RWPE1 (cell line): ENCODE results near the gene ALG14.
A peak's percentile ranks its signal among the peaks of the same experiment; 100 is the strongest.

Experiments
- CTCF ChIA-PET: fragments of 350-600 bp; sonication (Branson Sonifier 250); formaldehyde crosslinking; extraction: SDS; loops from one replicate; lab custom pipeline; 2021; lab: Yijun Ruan, JAX
- POLR2A ChIA-PET: fragments of 400-600 bp; formaldehyde crosslinking; extraction: SDS; loops from one replicate; lab custom pipeline; 2020; ENCODE audit warnings: antibody characterized with exemption; ENCODE audit not compliant: low non-redundant PET; lab: Yijun Ruan, JAX
- DNase-seq: peaks from one replicate; pipeline ENCODE4 v3.0.0; 2012; ENCODE audit warnings: low spot score
- H3K27ac ChIP-seq: fragments of 450-650 bp; 2 replicates; pipeline ENCODE4 v1.5.1; 2017
- CTCF ChIP-seq: fragments of 450-650 bp; conservative IDR thresholded peaks from 2 replicates; pipeline ENCODE4 v1.5.1; 2017; ENCODE audit warnings: low read depth, mild to moderate bottlenecking

Gene ALG14

DNA sequence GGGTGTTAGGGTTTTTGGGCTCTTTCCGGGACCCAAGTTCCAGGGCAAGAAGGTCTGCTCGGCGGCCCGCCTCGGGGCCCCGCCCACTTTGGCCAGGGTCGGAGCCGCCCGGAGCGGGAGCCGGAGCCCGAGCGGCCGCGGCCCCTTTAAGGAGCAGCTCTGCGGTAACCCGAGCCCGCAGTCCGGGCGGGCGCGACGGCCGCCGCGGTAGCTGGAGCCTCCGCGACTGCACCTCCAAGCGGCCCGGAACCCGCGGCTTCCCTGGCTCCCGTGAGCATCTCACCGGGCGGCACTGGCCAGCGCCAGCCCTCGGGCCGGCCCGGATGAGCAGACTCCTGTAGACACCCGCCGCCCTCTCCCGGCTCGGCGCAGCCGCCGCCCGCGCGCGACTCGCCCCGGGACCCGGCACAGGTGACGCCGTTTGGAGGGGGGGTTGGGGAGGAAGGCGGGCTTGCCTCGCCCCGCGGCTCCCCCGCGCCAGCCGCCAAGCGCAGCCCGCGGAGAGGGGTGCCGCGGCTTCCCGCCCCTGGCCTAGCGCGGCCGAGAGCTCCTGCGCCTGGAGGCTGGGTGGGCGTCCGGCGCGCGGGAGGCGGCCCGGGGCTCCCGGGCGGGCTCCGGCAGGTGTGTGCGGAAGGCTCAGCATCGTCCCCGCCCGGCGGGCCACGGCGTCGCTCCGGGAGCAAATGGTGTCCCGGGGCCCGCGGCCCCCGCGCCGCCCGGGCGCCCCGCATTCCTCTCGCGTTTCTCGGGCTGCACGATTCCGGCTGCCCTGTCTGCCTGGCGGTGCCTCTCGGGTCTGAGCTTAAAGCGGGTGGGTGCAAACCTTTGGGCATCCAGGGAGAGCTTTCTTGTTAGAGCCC, 44.7 kb upstream of the ALG14 start, which contains the start of gene TLCD4:
TSS of gene TLCD4 (plus strand) at position 149 of the 860 bp plus-strand sequence. CDS start 26,547 bp downstream, outside the sequence.
- peak; percentile 51 for DNase-seq
- no peak for TF ChIP-seq CTCF
- ChIA-PET CTCF (interaction anchor here (0.6 to 1.7 kb wide), 6 partner anchors 44 to 1685 kb away, joined by 3 to 9 read pairs (median 3); partner anchors contain the start of gene RWDD3), POLR2A (no interaction called here)
- peak within 1 kb of the TSS; percentile 23; the same call in 1 of the 2 replicates for H3K27ac ChIP-seq

DNA sequence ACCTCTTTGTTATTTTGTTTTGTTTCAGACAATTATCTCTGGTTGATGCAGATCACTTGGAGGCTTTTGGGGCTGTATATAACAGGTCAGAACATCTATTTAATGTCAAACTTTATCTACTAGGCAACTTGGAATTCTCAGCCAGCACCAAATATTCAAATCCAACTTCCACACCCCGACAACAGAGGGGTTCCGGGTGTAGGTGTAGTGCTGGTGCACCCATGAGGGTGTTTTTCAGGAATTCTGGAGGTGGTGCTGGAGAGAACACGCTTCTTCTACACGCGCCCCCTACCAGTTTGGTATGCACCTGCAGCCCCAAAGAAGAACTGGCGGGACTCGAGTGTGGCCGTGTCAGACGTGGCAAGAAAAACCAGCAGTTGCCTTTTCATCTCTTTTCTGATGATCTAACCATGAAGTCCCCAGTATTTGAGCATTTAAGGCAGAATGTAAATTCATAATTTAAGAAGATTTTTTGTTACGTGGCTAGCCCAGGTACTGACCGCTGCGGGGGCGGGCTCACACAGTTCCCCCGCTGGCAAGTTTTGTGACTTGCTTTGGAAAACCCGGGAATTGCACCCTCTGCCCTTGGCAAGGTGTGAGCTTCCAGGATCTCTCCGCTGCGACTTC, 43.9 kb upstream of the ALG14 start:
- CTCF ChIA-PET = interaction anchor here (0.6 to 1.7 kb wide), 6 partner anchors 99 to 1686 kb away, joined by 3 to 9 read pairs (median 4); partner anchors contain the start of gene RWDD3
- peak; percentile 71 for TF ChIP-seq CTCF
- peak overlapping the region; percentile 23; the same call in 1 of the 2 replicates for H3K27ac ChIP-seq
- POLR2A ChIA-PET = no interaction called here
- peak; percentile 70 for DNase-seq

GRCh38 chr1:95115708-95116137, 43.0 kb upstream of the ALG14 start:
- no peak overlapping the region for H3K27ac ChIP-seq
- POLR2A ChIA-PET = no interaction called here
- CTCF ChIA-PET = interaction anchor here (1.3 kb wide), 1 partner anchor 118 kb away, joined by 6 read pairs; the partner anchor contains the start of gene RWDD3
- DNase-seq = no peak
- no peak for TF ChIP-seq CTCF

GRCh38 chr1:95113684-95114083, 40.9 kb upstream of the ALG14 start:
- POLR2A ChIA-PET = no interaction called here

DNA sequence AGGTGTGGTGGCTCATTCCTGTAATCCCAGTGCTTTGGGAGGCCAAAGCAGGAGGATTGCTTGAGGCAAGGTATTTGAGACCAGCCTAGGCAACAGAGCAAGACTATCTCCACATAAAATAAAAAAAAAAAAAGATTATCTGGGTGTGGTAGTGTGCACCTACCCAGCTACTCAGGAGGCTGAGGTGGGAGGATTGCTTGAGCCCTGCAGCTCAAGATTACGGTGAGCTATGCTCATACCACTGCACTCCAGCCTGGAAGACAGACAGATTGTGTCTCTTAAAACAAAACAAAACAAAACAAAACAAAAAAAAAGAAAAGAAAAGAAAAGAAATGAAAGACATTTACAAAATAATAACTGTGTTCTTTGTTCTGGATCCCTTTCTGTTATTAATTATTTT, 38.3 kb upstream of the ALG14 start:
- no peak for DNase-seq
- TF ChIP-seq CTCF = no peak
- no peak overlapping the region for H3K27ac ChIP-seq
- ChIA-PET POLR2A (no interaction called here), CTCF (interaction anchor here (0.6 kb wide), 1 partner anchor 233 kb away, joined by 3 read pairs; no protein-coding TSS in a partner anchor)

More at GRCh38 chr1:95113684-95114083, 40.9 kb upstream of the ALG14 start:
- no peak for DNase-seq
- CTCF ChIA-PET = no interaction called here
- no peak for TF ChIP-seq CTCF
- no peak overlapping the region for H3K27ac ChIP-seq

DNA sequence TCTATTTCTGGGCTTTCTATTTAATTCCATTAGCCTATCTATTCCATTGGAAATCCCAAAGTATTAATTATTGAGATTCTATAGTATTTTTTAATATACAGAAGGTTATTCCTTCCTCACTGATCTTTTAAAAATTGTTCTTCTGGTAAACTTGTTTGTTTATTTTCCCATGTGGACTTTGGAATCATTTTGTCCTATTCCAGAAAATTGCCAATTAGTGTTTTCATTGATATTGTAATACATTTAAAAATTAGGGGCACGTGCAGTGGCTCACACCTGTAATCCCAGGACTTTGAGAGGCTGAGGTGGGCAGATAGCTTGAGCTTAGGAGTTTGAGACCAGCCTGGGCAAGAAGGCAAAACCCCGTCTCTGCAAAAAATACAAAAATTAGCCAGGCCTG, 36.0 kb upstream of the ALG14 start:
- no peak for DNase-seq
- no peak overlapping the region for H3K27ac ChIP-seq
- TF ChIP-seq CTCF = no peak
- ChIA-PET CTCF (no interaction called here), POLR2A (no interaction called here)
